Small intestine (tissue), 7 donors: ENCODE data around the gene PXMP4. TPM values are rescaled to one million over a fixed set of nuclear protein-coding genes. Genes with fewer than 3 reads are reported as not detected.

ENCODE experiments used
- DNase-seq, 2 donors: peaks; one replicate each; pipeline versions ENCODE4 v3.0.0 to v3.0.0-alpha.2; 2013
- FAIRE-seq: peaks from 2 replicates; lab custom pipeline; 2012; peaks lifted over from hg19 to GRCh38; lab: Jason Lieb, UNC
- H3K27ac ChIP-seq, 3 donors: one replicate each; pipeline ENCODE4 v1.5.1; 2013; ENCODE audit warnings: low read length in 2 of 3, mild to moderate bottlenecking in 2 of 3, control low read depth in 1 of 3, inconsistent platforms in 1 of 3, low read depth in 1 of 3, moderate library complexity in 1 of 3
- H3K27me3 ChIP-seq, 3 donors: one replicate each; pipeline ENCODE4 v1.6.1; 2013; ENCODE audit warnings: low read length in 3 of 3, inconsistent platforms in 1 of 3; ENCODE audit not compliant: control insufficient read depth in 3 of 3, insufficient read depth in 3 of 3
- H3K36me3 ChIP-seq, 3 donors: one replicate each; pipeline ENCODE4 v1.6.1; 2013; ENCODE audit warnings: low read length in 3 of 3, inconsistent platforms in 1 of 3, low read depth in 1 of 3, mild to moderate bottlenecking in 1 of 3, moderate library complexity in 1 of 3; ENCODE audit not compliant: control insufficient read depth in 3 of 3, insufficient read depth in 2 of 3
- H3K4me1 ChIP-seq, 3 donors: one replicate each; pipeline ENCODE4 v1.6.1; 2013; ENCODE audit warnings: low read length in 2 of 3, inconsistent platforms in 1 of 3, low read depth in 1 of 3, mild to moderate bottlenecking in 1 of 3, moderate library complexity in 1 of 3; ENCODE audit not compliant: control insufficient read depth in 3 of 3, insufficient read depth in 2 of 3
- H3K4me3 ChIP-seq, 3 donors: one replicate each; pipeline ENCODE4 v1.5.1; 2013; ENCODE audit warnings: low read length in 3 of 3, control low read depth in 1 of 3, inconsistent platforms in 1 of 3, low read depth in 1 of 3, mild to moderate bottlenecking in 1 of 3, moderate library complexity in 1 of 3
- H3K9me3 ChIP-seq, 2 donors: one replicate each; pipeline ENCODE4 v1.6.1; 2013; ENCODE audit warnings: low read depth in 1 of 2, low read length in 1 of 2; ENCODE audit not compliant: control insufficient read depth in 2 of 2, insufficient read depth in 1 of 2
- WGBS, 3 donors: extraction: QIAGEN DNeasy Blood & Tissue Kit; methylation state at CpG; one replicate each; pipeline ENCODE4 v1.1.7; 2013; 5-methylcytosine and 5-hydroxymethylcytosine counted together
- polyA plus RNA-seq, 4 donors: library from polyadenylated mRNA; stranded (reverse) in 3 of 4; unstranded in 1 of 4; fragments of 200-250 nt in 3 of 4; fragments of 120-200 nt in 1 of 4; gene quantifications; one replicate each; pipeline versions ENCODE4 v1.2.1 to v1.2.3, GENCODE V29; 2013
- donor health status: healthy with polysubstance abuse.
- donor health status: control.
- donor health status: control.
- donor health status: Bipolar disorder and iron deficiency.
- donor health status: healthy.

Gene PXMP4
- polyA plus RNA-seq, 4 donors, result 5.4 to 8.7 (median 7.8) TPM

GRCh38 chr20:33673410-33674293, 46.5 kb downstream of the PXMP4 start:
- WGBS, 3 donors, result 7 to 19% (median 9%) methylated on average over 22 to 29 of the region's 29 CpGs
- Histone ChIP-seq H3K4me1 (peaks cover 3 to 30% (median 5%) of the 10 kb centered on the region in 3 donors), H3K27ac (peak overlapping the region; percentile 21 to 61 (median 42))

GRCh38 chr20:33673114-33673409, 47.0 kb downstream of the PXMP4 start:
- Histone ChIP-seq H3K36me3 (peaks cover 0 to 61% (median 5%) of the 10 kb centered on the region in 3 donors), H3K4me1 (peaks cover 3 to 28% (median 5%) of the 10 kb centered on the region in 3 donors), H3K9me3 (no peaks in the 10 kb centered on the region), H3K27me3 (no peaks in the 10 kb centered on the region), H3K4me3 (peak overlapping the region; percentile 68 to 86 (median 68)), H3K27ac (no peak overlapping the region)
- no peak for DNase-seq
- FAIRE-seq, result no peak
- WGBS, 3 donors, result 16 to 68% (median 54%) methylated on average over 4 of the region's 4 CpGs

More at GRCh38 chr20:33673410-33674293, 46.5 kb downstream of the PXMP4 start:
- H3K36me3 ChIP-seq, result peaks cover 0 to 59% (median 5%) of the 10 kb centered on the region in 3 donors
- no peaks in the 10 kb centered on the region for H3K27me3 ChIP-seq
- FAIRE-seq, result no peak
- H3K9me3 ChIP-seq, result no peaks in the 10 kb centered on the region
- DNase-seq, result no peak
- peak overlapping the region; percentile 68 to 86 (median 68) for H3K4me3 ChIP-seq

GRCh38 chr20:33672426-33673113, 47.5 kb downstream of the PXMP4 start:
- DNase-seq, result peak in 1 of 2 donors; percentile 27
- no peaks in the 10 kb centered on the region for H3K9me3 ChIP-seq
- no peaks in the 10 kb centered on the region for H3K27me3 ChIP-seq
- H3K4me1 ChIP-seq, result peaks cover 3 to 32% (median 5%) of the 10 kb centered on the region in 3 donors
- peaks cover 0 to 60% (median 5%) of the 10 kb centered on the region in 3 donors for H3K36me3 ChIP-seq
- peak overlapping the region in 2 of 3 donors; percentile 68 to 86 for H3K4me3 ChIP-seq
- FAIRE-seq, result no peak
- H3K27ac ChIP-seq, result no peak overlapping the region
- 35 to 60% (median 37%) methylated on average over 16 to 17 of the region's 17 CpGs for WGBS, 3 donors

- H3K4me3 ChIP-seq, result no peak overlapping the region
- H3K4me1 ChIP-seq, result peaks cover 3 to 34% (median 5%) of the 10 kb centered on the region in 3 donors
- H3K27ac ChIP-seq, result no peak overlapping the region
- no peaks in the 10 kb centered on the region for H3K27me3 ChIP-seq
- FAIRE-seq (no peak), DNase-seq (no peak)
- H3K9me3 ChIP-seq, result no peaks in the 10 kb centered on the region
- peaks cover 0 to 52% (median 5%) of the 10 kb centered on the region in 3 donors for H3K36me3 ChIP-seq
- WGBS, 3 donors, result 82 to 90% (median 85%) methylated on average over 8 of the region's 8 CpGs
These were observed 48.4 kb downstream of the PXMP4 start for GRCh38 chr20:33671573-33672288.

- Histone ChIP-seq H3K27ac (no peak overlapping the region), H3K4me3 (no peak overlapping the region), H3K9me3 (no peaks in the 10 kb centered on the region), H3K4me1 (peaks cover 3 to 39% (median 5%) of the 10 kb centered on the region in 3 donors), H3K36me3 (peaks cover 0 to 45% (median 5%) of the 10 kb centered on the region in 3 donors), H3K27me3 (no peaks in the 10 kb centered on the region)
- FAIRE-seq (no peak), DNase-seq (no peak)
- 86 to 89% (median 88%) methylated on average over 6 of the region's 6 CpGs for WGBS, 3 donors
These were observed 49.2 kb downstream of the PXMP4 start for GRCh38 chr20:33670715-33671499.

GRCh38 chr20:33669873-33670640, 50.1 kb downstream of the PXMP4 start:
- H3K4me1 ChIP-seq, result peaks cover 3 to 32% (median 5%) of the 10 kb centered on the region in 3 donors
- no peaks in the 10 kb centered on the region for H3K9me3 ChIP-seq
- 76 to 92% (median 89%) methylated on average over 12 to 13 of the region's 13 CpGs for WGBS, 3 donors
- H3K36me3 ChIP-seq, result peaks cover 0 to 41% (median 5%) of the 10 kb centered on the region in 3 donors
- no peak for FAIRE-seq
- no peak overlapping the region for H3K4me3 ChIP-seq
- no peaks in the 10 kb centered on the region for H3K27me3 ChIP-seq
- DNase-seq, result no peak
- H3K27ac ChIP-seq, result no peak overlapping the region

GRCh38 chr20:33669224-33669623, 50.9 kb downstream of the PXMP4 start:
- FAIRE-seq, result no peak
- DNase-seq, result no peak
- H3K36me3 ChIP-seq, result peaks cover 0 to 41% (median 5%) of the 10 kb centered on the region in 3 donors
- H3K9me3 ChIP-seq, result no peaks in the 10 kb centered on the region
- WGBS, 3 donors, result 92 to 98% (median 94%) methylated on average over 5 of the region's 5 CpGs
- peaks cover 0 to 29% (median 0%) of the 10 kb centered on the region in 3 donors for H3K4me1 ChIP-seq
- H3K4me3 ChIP-seq, result no peak overlapping the region
- no peaks in the 10 kb centered on the region for H3K27me3 ChIP-seq
- no peak overlapping the region for H3K27ac ChIP-seq
